ENCODE measurements around the gene ZSCAN32. TPM values are rescaled to one million over a fixed set of nuclear protein-coding genes. Genes with fewer than 3 reads are reported as not detected.

The ZSCAN32 gene
- total RNA-seq, 3 donors from 2014 or later (not counting 1 experiment from before 2014, with no cell fraction given): 7.5 to 14.2 (median 14.1) TPM

GRCh38 chr16:3389663-3390338 is 11.0 kb downstream of the ZSCAN32 start:
- peaks cover 4 to 8% of the 10 kb centered on the region in 2 donors for H3K9me3 Mint-ChIP-seq
- peaks cover 14 to 19% of the 10 kb centered on the region in 2 donors for H3K4me1 Mint-ChIP-seq
- peaks cover 54% of the 10 kb centered on the region for H3K36me3 ChIP-seq (ENCODE audit: control insufficient read depth, insufficient read depth, low read length)
- no peak overlapping the region for H3K27ac Mint-ChIP-seq
- no peak for TF ChIP-seq CTCF (IDR thresholded peaks at IDR 0.05)
- no peaks in the 10 kb centered on the region for H3K27me3 ChIP-seq (ENCODE audit: control insufficient read depth, insufficient read depth, low read length)
- ATAC-seq (no peak), DNase-seq (no peak)
- no peak overlapping the region for H3K27ac ChIP-seq (ENCODE audit: low read length)
- no peak overlapping the region for H3K4me3 Mint-ChIP-seq
- peaks cover 32% of the 10 kb centered on the region for H3K9me3 ChIP-seq (ENCODE audit: control insufficient read depth, insufficient read depth, low read length)
- intact Hi-C loops (cut with micrococcal nuclease): no loop called here
- WGBS (ENCODE audit: insufficient coverage): 83% methylated on average over 9 of the region's 9 CpGs
- no peak overlapping the region for H3K4me3 ChIP-seq (ENCODE audit: low read length)
- no peaks in the 10 kb centered on the region for H3K27me3 Mint-ChIP-seq (ENCODE audit: low read depth in 2 of 2)
- H3K4me1 ChIP-seq (ENCODE audit: control insufficient read depth, insufficient read depth, low read length): no peaks in the 10 kb centered on the region
- H3K36me3 Mint-ChIP-seq: peaks cover 33% of the 10 kb centered on the region

DNA sequence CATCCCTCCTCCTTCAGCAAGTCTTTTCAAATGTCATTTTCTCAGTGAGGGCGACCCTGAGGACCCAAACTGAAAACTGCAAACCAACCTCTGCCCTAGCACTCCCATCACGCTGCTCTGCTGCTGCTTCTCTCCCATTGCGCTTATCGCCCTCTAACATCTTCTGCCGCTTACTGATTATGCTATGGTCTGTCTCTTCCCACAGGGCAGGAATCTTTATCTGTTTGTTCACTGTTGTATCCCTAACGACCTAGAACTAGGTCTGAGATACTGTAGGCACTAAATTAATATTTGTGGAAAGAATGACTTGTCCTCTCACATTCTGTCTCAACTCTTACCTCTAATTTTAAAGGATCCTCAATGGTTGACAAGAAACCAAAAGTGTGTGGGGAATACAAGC is 12.5 kb downstream of the ZSCAN32 start:
- no peak overlapping the region for H3K4me3 Mint-ChIP-seq

DNA sequence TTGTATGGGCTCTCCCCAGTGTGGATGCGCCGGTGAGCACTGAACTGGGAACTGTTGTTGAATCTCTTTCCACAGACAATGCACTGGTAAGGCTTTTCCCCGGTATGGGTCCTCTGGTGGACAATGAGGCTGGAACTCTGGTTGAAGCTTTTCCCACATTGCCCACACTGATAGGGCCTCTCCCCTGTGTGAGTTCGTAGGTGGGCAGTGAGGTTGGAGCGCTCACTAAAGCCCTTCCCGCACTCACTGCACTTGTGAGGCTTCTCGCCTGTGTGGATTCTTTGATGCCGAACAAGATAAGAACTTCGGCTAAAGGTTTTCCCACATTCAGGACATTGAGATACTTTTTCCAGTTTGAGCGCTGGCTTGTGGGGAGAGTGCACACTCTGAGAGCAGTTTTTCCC is 17.8 kb downstream of the ZSCAN32 start:
- no peaks in the 10 kb centered on the region for H3K4me1 ChIP-seq (ENCODE audit: control insufficient read depth, insufficient read depth, low read length)
- Mint-ChIP-seq H3K4me1 (peaks cover under 1 to 4% of the 10 kb centered on the region in 2 donors), H3K4me3 (no peak overlapping the region), H3K27ac (no peak overlapping the region), H3K9me3 (peaks cover 17 to 40% of the 10 kb centered on the region in 2 donors), H3K36me3 (peaks cover 64% of the 10 kb centered on the region), H3K27me3 (ENCODE audit: low read depth in 2 of 2) (no peaks in the 10 kb centered on the region)
- H3K9me3 ChIP-seq (ENCODE audit: control insufficient read depth, insufficient read depth, low read length): peaks cover 74% of the 10 kb centered on the region
- no peak overlapping the region for H3K27ac ChIP-seq (ENCODE audit: low read length)
- intact Hi-C loops (cut with micrococcal nuclease): no loop called here
- 98% methylated on average over 10 of the region's 10 CpGs for WGBS (ENCODE audit: insufficient coverage)
- DNase-seq: no peak
- no peak overlapping the region for H3K4me3 ChIP-seq (ENCODE audit: low read length)
- no peak for TF ChIP-seq CTCF (IDR thresholded peaks at IDR 0.05)
- no peaks in the 10 kb centered on the region for H3K27me3 ChIP-seq (ENCODE audit: control insufficient read depth, insufficient read depth, low read length)
- peaks cover 37% of the 10 kb centered on the region for H3K36me3 ChIP-seq (ENCODE audit: control insufficient read depth, insufficient read depth, low read length)
- no peak for ATAC-seq

More for the DNA sequence above, 12.5 kb downstream of the ZSCAN32 start:
- Mint-ChIP-seq H3K4me1 (peaks cover 7 to 12% of the 10 kb centered on the region in 2 donors), H3K36me3 (peaks cover 40% of the 10 kb centered on the region), H3K9me3 (peaks cover 7 to 16% of the 10 kb centered on the region in 2 donors), H3K27ac (no peak overlapping the region), H3K27me3 (ENCODE audit: low read depth in 2 of 2) (no peaks in the 10 kb centered on the region)
- ATAC-seq (no peak), DNase-seq (no peak)
- Histone ChIP-seq H3K27me3 (ENCODE audit: control insufficient read depth, insufficient read depth, low read length) (no peaks in the 10 kb centered on the region), H3K36me3 (ENCODE audit: control insufficient read depth, insufficient read depth, low read length) (peaks cover 59% of the 10 kb centered on the region), H3K4me1 (ENCODE audit: control insufficient read depth, insufficient read depth, low read length) (no peaks in the 10 kb centered on the region), H3K4me3 (ENCODE audit: low read length) (no peak overlapping the region), H3K9me3 (ENCODE audit: control insufficient read depth, insufficient read depth, low read length) (peaks cover 43% of the 10 kb centered on the region), H3K27ac (ENCODE audit: low read length) (no peak overlapping the region)
- no peak for TF ChIP-seq CTCF (IDR thresholded peaks at IDR 0.05)
- WGBS (ENCODE audit: insufficient coverage): 97% methylated on average over 5 of the region's 6 CpGs
- intact Hi-C loops (cut with micrococcal nuclease): no loop called here

DNA sequence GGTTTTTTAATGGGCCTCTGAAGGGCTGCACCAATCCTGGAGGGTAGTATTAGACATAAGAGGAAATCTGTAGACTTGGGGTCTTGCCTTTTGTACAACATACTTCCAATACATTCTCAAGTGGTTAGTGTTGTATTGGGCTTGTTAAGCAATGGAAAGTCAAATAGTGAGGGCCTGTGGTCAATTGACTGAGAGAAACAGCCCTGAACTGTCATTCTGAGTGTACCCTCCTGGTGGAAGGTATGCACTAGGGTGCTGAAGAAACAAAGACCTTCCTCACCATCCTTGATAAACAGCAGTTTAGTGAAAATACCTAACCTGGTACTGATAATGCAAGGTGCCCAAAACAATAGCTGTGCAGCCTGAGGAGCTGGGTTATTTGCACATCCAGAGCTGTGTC is 22.9 kb downstream of the ZSCAN32 start:
- intact Hi-C loops (cut with micrococcal nuclease): no loop called here
- Mint-ChIP-seq H3K4me3 (no peak overlapping the region), H3K27ac (no peak overlapping the region), H3K9me3 (peaks cover 14 to 42% of the 10 kb centered on the region in 2 donors), H3K4me1 (peaks cover 0 to 4% of the 10 kb centered on the region in 2 donors), H3K27me3 (ENCODE audit: low read depth in 2 of 2) (no peaks in the 10 kb centered on the region), H3K36me3 (peaks cover 59% of the 10 kb centered on the region)
- no peak overlapping the region for H3K27ac ChIP-seq (ENCODE audit: low read length)
- peaks cover 71% of the 10 kb centered on the region for H3K9me3 ChIP-seq (ENCODE audit: control insufficient read depth, insufficient read depth, low read length)
- ATAC-seq: no peak
- H3K36me3 ChIP-seq (ENCODE audit: control insufficient read depth, insufficient read depth, low read length): peaks cover 7% of the 10 kb centered on the region
- TF ChIP-seq CTCF (IDR thresholded peaks at IDR 0.05): no peak
- H3K27me3 ChIP-seq (ENCODE audit: control insufficient read depth, insufficient read depth, low read length): no peaks in the 10 kb centered on the region
- DNase-seq: no peak
- no peak overlapping the region for H3K4me3 ChIP-seq (ENCODE audit: low read length)
- H3K4me1 ChIP-seq (ENCODE audit: control insufficient read depth, insufficient read depth, low read length): no peaks in the 10 kb centered on the region
